Keratinocyte (primary cell): ENCODE results near the gene ETV4.

Source experiments
- CTCF ChIP-seq, 3 experiments: IDR thresholded peaks in 1 of 3; conservative IDR thresholded peaks in 1 of 3; optimal IDR thresholded peaks in 1 of 3; 2 replicates in 2 of 3; 3 replicates in 1 of 3; pipeline versions ENCODE3 to v1.5.1; 2011; ENCODE audit warnings: low read length in 3 of 3, mild to moderate bottlenecking in 3 of 3, moderate library complexity in 2 of 3, control low read depth in 1 of 3, inconsistent platforms in 1 of 3; ENCODE audit not compliant: insufficient read depth in 2 of 3; ENCODE audit errors: extremely low read depth in 1 of 3
- EZH2 ChIP-seq: IDR thresholded peaks from one replicate; pipeline ENCODE4 v1.6.1; 2012; ENCODE audit warnings: inconsistent platforms, mild to moderate bottlenecking, low read length, moderate library complexity

GRCh38 chr17:43595466-43595865 lies 49.3 kb upstream of the ETV4 start:
- TF ChIP-seq CTCF (optimal IDR thresholded peaks at IDR 0.05 in 1 of 3, IDR thresholded peaks at IDR 0.05 in 1 of 3, conservative IDR thresholded peaks at IDR 0.05 in 1 of 3; ENCODE audit: extremely low read depth in 1 of 3, insufficient read depth in 2 of 3, low read length in 3 of 3) = no peak
- no peak for TF ChIP-seq EZH2
